ENCODE measurements around the gene CORIN.

CORIN gene

GRCh38 chr4:47798165-47798564 is 39.7 kb downstream of the CORIN start:
- no peaks in the 10 kb centered on the region for H4K20me1 ChIP-seq (ENCODE audit: insufficient read depth)
- no peak for TF ChIP-seq CTCF (conservative IDR thresholded peaks at IDR 0.05; ENCODE audit: low read depth, low read length)
- H3K27me3 ChIP-seq (ENCODE audit: insufficient read depth, low read depth) = no peaks in the 10 kb centered on the region
- H3K4me1 ChIP-seq (ENCODE audit: low read depth, poor library complexity, severe bottlenecking) = no peaks in the 10 kb centered on the region
- H3K9ac ChIP-seq = no peak overlapping the region
- H3K79me2 ChIP-seq (ENCODE audit: insufficient read depth, low read depth) = no peaks in the 10 kb centered on the region
- no peak overlapping the region for H3K27ac ChIP-seq
- H3K4me3 ChIP-seq (IDR thresholded peaks at IDR 0.05; ENCODE audit: insufficient read depth, low read depth, low read length) = no peak overlapping the region
- no peak overlapping the region for H3K4me2 ChIP-seq
- H2AFZ ChIP-seq (ENCODE audit: low read depth) = no peak overlapping the region
- no peaks in the 10 kb centered on the region for H3K36me3 ChIP-seq (ENCODE audit: insufficient read depth)

GRCh38 chr4:47791965-47792364 is 45.9 kb downstream of the CORIN start:
- Histone ChIP-seq H2AFZ (ENCODE audit: low read depth) (no peak overlapping the region), H3K27me3 (ENCODE audit: insufficient read depth, low read depth) (peaks cover 26% of the 10 kb centered on the region), H3K9ac (no peak overlapping the region), H3K36me3 (ENCODE audit: insufficient read depth) (no peaks in the 10 kb centered on the region), H3K79me2 (ENCODE audit: insufficient read depth, low read depth) (no peaks in the 10 kb centered on the region), H3K27ac (no peak overlapping the region), H4K20me1 (ENCODE audit: insufficient read depth) (no peaks in the 10 kb centered on the region), H3K4me1 (ENCODE audit: low read depth, poor library complexity, severe bottlenecking) (peaks cover 12% of the 10 kb centered on the region), H3K4me2 (no peak overlapping the region), H3K4me3 (IDR thresholded peaks at IDR 0.05; ENCODE audit: insufficient read depth, low read depth, low read length) (no peak overlapping the region)
- TF ChIP-seq CTCF (conservative IDR thresholded peaks at IDR 0.05; ENCODE audit: low read depth, low read length) = no peak

GRCh38 chr4:47790105-47790504 is 47.8 kb downstream of the CORIN start:
- Histone ChIP-seq H2AFZ (ENCODE audit: low read depth) (no peak overlapping the region), H3K36me3 (ENCODE audit: insufficient read depth) (no peaks in the 10 kb centered on the region), H3K4me2 (no peak overlapping the region), H3K27me3 (ENCODE audit: insufficient read depth, low read depth) (peaks cover 39% of the 10 kb centered on the region), H3K27ac (no peak overlapping the region), H3K79me2 (ENCODE audit: insufficient read depth, low read depth) (no peaks in the 10 kb centered on the region), H3K9ac (no peak overlapping the region), H4K20me1 (ENCODE audit: insufficient read depth) (no peaks in the 10 kb centered on the region), H3K4me1 (ENCODE audit: low read depth, poor library complexity, severe bottlenecking) (peaks cover 20% of the 10 kb centered on the region), H3K4me3 (IDR thresholded peaks at IDR 0.05; ENCODE audit: insufficient read depth, low read depth, low read length) (no peak overlapping the region)
- TF ChIP-seq CTCF (conservative IDR thresholded peaks at IDR 0.05; ENCODE audit: low read depth, low read length) = no peak

GRCh38 chr4:47788126-47788525 is 49.7 kb downstream of the CORIN start:
- no peaks in the 10 kb centered on the region for H3K79me2 ChIP-seq (ENCODE audit: insufficient read depth, low read depth)
- no peak for TF ChIP-seq CTCF (conservative IDR thresholded peaks at IDR 0.05; ENCODE audit: low read depth, low read length)
- no peak overlapping the region for H3K4me3 ChIP-seq (IDR thresholded peaks at IDR 0.05; ENCODE audit: insufficient read depth, low read depth, low read length)
- H3K36me3 ChIP-seq (ENCODE audit: insufficient read depth) = no peaks in the 10 kb centered on the region
- H3K27ac ChIP-seq = no peak overlapping the region
- peaks cover 20% of the 10 kb centered on the region for H3K4me1 ChIP-seq (ENCODE audit: low read depth, poor library complexity, severe bottlenecking)
- H3K27me3 ChIP-seq (ENCODE audit: insufficient read depth, low read depth) = peaks cover 49% of the 10 kb centered on the region
- no peak overlapping the region for H3K9ac ChIP-seq
- H2AFZ ChIP-seq (ENCODE audit: low read depth) = no peak overlapping the region
- H4K20me1 ChIP-seq (ENCODE audit: insufficient read depth) = no peaks in the 10 kb centered on the region
- no peak overlapping the region; the same call in 1 of the 2 replicates for H3K4me2 ChIP-seq

Data from KMS-11 (cell line).